Right ventricle myocardium inferior (tissue), 1 donor: ENCODE results near the gene STAC2. TPM values are rescaled to one million over a fixed set of nuclear protein-coding genes. Genes with fewer than 3 reads are reported as not detected.
"Not testable (repeated sequence)": the region's sequence is repeated elsewhere in the genome, so short reads cannot be mapped to it uniquely, and the experiment has no call there.

ENCODE experiments used
- ATAC-seq: fragments of 200-7000 bp; cut with Tn5 transposase; one replicate; pipeline ENCODE4 v1.9.1; 2020; ENCODE audit warnings: mild to moderate bottlenecking, moderate library complexity
- DNase-seq: peaks from one replicate; pipeline ENCODE4 v3.0.0; 2021; ENCODE audit errors: missing footprints
- intact Hi-C: fragments of 100-400 bp; cut with DNase I; formaldehyde crosslinking; loops from one replicate; pipeline ENCODE4 v1.11.0; 2022
- long read RNA-seq: library from polyadenylated mRNA; unstranded; transcript quantifications from one replicate; pipeline ENCODE4 v2.0.0, GENCODE V29; 2021
- total RNA-seq: library from RNA; stranded (reverse); fragmentation: NEBNext Ultra II Directional; extraction: Animal tissue kit (Norgen Biotek cat#: 25700); gene quantifications from one replicate; pipeline ENCODE4 v1.2.1, GENCODE V29; 2021
- donor health status: DM: no; HTN: yes; CAD: no; lungs with severe emphysema.

Gene STAC2
- total RNA-seq = 2.9 TPM
- long read RNA-seq, partial matches to known transcripts = 0 of 1 reads
- long read RNA-seq, other reads (novel, unspliced or antisense) = 1 of 1 reads

GRCh38 chr17:39225308-39225958 lies at the start of gene STAC2:
TSS of gene STAC2 (minus strand) at chr17:39225945. CDS start at chr17:39225502, 443 bp downstream.
- DNase-seq (no peak), ATAC-seq (no peak)
- intact Hi-C loops = no loop called here

DNA sequence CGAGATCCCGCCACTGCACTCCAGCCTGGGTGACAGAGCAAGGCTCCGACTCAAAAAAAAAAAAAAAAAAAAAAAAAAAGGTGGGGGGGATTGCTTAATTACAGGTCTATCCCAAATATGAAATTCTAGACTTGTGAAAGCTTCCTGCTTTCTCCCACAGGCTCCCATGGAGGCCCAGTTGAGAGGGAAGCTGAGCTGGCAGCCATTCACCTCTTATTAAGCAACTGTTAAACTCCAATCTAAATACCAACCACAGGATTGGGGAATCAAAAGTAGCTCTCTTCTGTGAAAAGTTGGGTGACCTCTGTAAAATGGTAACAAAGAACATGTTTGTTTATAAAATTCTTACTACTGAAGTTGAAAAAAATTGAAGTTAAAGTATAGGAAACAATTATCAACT lies 45.8 kb upstream of the STAC2 start:
- DNase-seq (no peak), ATAC-seq (no peak)
- intact Hi-C loops = no loop called here

- DNase-seq (no peak), ATAC-seq (no peak)
- intact Hi-C loops = no loop called here
Observed at GRCh38 chr17:39270923-39271322, 45.2 kb upstream of the STAC2 start.

GRCh38 chr17:39264119-39264518 lies 38.4 kb upstream of the STAC2 start:
- no peak for DNase-seq
- intact Hi-C loops = no loop called here
- ATAC-seq = peak; percentile 93

GRCh38 chr17:39261286-39261685 lies 35.5 kb upstream of the STAC2 start:
- no peak for ATAC-seq
- DNase-seq = no peak
- intact Hi-C loops = no loop called here

- no peak for ATAC-seq
- intact Hi-C loops = no loop called here
- DNase-seq = no peak
Observed at GRCh38 chr17:39252788-39253460, 27.2 kb upstream of the STAC2 start.

GRCh38 chr17:39251997-39252396 lies 26.3 kb upstream of the STAC2 start:
- intact Hi-C loops = no loop called here
- no peak for DNase-seq
- ATAC-seq = no peak

DNA sequence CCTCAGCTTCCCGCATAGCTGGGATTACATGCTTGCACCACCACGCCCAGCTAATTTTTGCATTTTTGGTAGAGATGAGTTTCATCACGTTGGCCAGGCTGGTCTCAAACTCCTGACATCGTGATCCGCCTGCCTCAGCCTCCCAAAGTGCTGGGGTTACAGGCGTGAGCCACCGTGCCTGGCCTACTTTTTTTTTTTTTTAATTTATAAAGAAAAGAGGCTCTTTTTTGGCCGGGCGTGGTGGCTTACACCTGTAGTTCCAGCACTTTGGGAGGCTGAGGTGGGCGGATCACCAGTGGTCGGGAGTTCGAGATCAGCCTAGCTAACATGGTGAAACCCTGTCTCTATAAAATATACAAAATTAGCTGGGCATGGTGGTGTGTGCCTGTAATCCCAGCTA lies 24.3 kb upstream of the STAC2 start:
- DNase-seq, intact Hi-C loops, ATAC-seq: not testable (repeated sequence)

- intact Hi-C loops = loop anchor here (10.0 kb wide), 1 partner anchor 261 kb away; no protein-coding TSS in a partner anchor
Observed at GRCh38 chr17:39246274-39246673, 20.5 kb upstream of the STAC2 start.

GRCh38 chr17:39244600-39245570 lies 19.1 kb upstream of the STAC2 start:
- ATAC-seq (peak; percentile 90), DNase-seq (peak; percentile 91)
- intact Hi-C loops = loop anchor here (10.0 kb wide), 1 partner anchor 260 kb away; no protein-coding TSS in a partner anchor

More at GRCh38 chr17:39246274-39246673, 20.5 kb upstream of the STAC2 start:
- DNase-seq (no peak), ATAC-seq (no peak)

- intact Hi-C loops = loop anchor here (10.0 kb wide), 1 partner anchor 259 kb away; no protein-coding TSS in a partner anchor
- ATAC-seq = peak; percentile 34
Observed at GRCh38 chr17:39244016-39244599, 18.4 kb upstream of the STAC2 start.

DNA sequence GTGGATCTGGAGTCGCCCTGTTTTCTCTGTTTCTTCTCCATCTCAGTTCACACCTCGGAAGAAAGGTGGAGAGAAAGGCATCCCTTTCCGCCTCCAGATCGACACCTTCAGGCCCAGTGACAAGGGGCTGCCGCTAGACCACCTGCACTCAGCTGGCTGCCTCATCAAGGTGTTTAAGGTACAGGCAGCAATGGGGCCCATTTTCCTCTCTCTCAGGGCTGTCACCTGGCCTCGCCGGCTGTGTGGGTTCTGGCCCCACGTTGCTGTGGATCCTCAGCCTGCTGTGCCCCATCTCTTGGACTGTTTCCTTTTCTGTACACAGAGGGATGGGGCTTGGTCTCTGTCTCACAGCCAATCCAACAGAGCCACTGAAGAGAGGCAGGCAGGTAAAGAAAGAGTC lies 17.4 kb upstream of the STAC2 start:
- DNase-seq (no peak), ATAC-seq (no peak)
- intact Hi-C loops = loop anchor here (10.0 kb wide), 1 partner anchor 258 kb away; no protein-coding TSS in a partner anchor

More at GRCh38 chr17:39244016-39244599, 18.4 kb upstream of the STAC2 start:
- no peak for DNase-seq

DNA sequence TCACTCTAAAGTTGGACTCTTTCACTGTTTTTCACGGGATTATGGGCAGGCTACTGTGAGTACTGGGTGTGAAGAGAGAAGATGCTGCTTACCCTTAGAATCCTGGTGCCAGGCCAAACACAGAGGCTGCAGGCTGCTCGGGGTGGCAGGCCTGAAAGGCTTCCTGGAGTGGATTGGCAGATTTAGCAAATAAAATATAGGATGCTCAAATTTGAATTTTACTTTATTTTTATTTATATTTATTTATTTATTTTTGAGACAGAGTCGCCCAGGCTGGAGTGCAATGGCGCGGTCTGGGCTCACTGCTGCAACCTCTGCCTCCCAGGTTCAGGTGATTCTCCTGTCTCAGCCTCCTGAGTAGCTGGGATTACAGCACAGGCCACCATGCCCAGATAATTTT lies 14.9 kb upstream of the STAC2 start:
- ATAC-seq (no peak), DNase-seq (no peak)
- intact Hi-C loops = loop anchor here (10.0 kb wide), 1 partner anchor 256 kb away; no protein-coding TSS in a partner anchor

GRCh38 chr17:39239640-39240314 lies 14.0 kb upstream of the STAC2 start:
- ATAC-seq (peak; percentile 33), DNase-seq (no peak)
- intact Hi-C loops = loop anchor here (10.0 kb wide), 1 partner anchor 255 kb away; no protein-coding TSS in a partner anchor

DNA sequence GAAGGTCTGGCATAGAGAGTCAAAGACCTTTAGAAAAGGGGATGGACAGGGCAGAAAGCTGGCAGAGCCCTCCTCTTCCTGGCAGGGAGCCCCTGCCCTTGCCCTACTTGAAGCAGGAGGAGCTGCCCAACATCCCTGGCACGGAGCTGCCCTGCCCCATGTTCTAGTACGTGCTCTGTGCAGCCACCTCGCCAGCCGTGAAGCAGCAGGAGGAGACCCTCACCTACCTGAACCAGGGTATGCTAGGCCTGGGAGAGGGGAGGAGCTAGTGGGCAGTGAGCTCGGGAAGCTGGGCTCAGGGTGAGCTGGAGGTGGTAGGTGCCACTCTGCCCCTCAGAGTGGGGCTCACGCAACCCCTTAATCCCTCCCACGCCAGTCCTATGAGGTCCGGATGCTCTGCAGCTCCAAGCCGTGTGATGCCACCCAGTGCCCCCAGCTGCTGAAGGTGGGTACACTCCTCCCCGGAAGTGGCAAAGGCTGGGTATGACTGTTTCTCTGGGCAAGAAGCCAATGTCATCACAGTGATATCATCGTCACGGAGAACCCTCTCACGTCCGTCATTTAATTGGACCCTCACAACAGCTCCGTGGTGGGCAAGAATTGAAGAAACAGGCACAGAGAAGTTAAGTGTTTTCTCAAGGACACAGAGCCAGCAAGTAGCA lies 12.7 kb upstream of the STAC2 start:
- intact Hi-C loops = no loop called here
- ATAC-seq (peak; percentile 72), DNase-seq (peak; percentile 80)

DNA sequence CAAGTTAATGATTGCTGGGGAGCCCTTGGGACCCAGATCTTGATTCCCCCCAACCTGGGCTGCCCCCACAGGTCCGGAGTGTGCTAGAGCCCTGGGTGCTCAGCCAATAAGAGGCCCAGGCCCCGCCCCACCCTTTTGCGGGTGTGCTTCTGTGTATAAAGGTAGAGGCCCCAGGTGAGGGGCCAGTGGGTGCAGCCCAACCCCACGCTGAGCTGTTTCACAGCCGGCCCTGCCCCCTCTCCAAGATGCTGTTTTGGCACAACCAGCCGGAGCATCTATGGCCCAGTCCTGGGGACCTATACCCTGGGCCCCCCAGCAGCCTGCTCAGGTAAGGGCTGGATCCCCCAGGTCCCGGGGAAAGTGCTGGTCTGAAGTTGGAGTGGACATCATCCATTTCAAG lies 11.8 kb upstream of the STAC2 start:
- intact Hi-C loops = no loop called here
- no peak for DNase-seq
- ATAC-seq = no peak

DNA sequence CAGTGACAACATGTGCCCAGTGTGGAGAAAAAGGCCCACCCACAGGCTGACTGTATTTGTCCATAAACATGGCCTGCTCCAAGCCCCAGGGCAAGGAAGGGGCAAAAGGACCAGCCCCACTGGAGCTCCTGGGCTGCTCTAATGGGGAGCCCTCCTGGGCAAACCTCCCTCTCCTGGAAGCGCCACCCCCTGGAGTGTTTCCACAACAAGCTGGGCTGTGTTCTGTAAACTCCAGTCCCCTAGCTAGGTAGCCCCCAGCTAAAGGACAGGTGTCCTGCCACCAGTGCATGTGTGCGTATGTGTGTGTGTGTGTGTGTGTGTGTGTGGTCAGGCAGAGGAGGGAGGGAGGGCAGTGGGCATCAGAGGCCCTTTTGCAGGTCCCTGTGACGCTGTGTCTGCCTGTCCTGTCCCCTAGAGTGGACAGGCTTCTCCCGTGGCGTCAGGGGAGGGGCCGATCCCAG lies 11.3 kb upstream of the STAC2 start:
- DNase-seq (no peak), ATAC-seq (no peak)
- intact Hi-C loops = no loop called here
